HepG2 (cell line): ENCODE measurements around the gene LRRC3. TPM values are rescaled to one million over a fixed set of nuclear protein-coding genes. Genes with fewer than 3 reads are reported as not detected.
A peak's percentile ranks its signal among the peaks of the same experiment; 100 is the strongest.

Experiments used
- AHDC1 ChIP-seq: sonication (generic); formaldehyde crosslinking; IDR thresholded peaks from 2 replicates; pipeline ENCODE4 v1.5.1; 2020; ENCODE audit warnings: mild to moderate bottlenecking, missing genetic modification reagents, borderline replicate concordance
- ATRX ChIP-seq: sonication (generic); formaldehyde crosslinking; IDR thresholded peaks from 2 replicates; pipeline ENCODE4 v1.4.0; 2020; ENCODE audit warnings: missing genetic modification reagents, borderline replicate concordance
- CCAR2 ChIP-seq: fragments of 200-400 bp; formaldehyde crosslinking; optimal IDR thresholded peaks from 2 replicates; pipeline ENCODE3; 2018; ENCODE audit warnings: low read depth, mild to moderate bottlenecking, low read length, moderate library complexity
- DDIT3 ChIP-seq: sonication (generic); formaldehyde crosslinking; IDR thresholded peaks from 2 replicates; pipeline ENCODE4 v1.4.0; 2020; ENCODE audit warnings: mild to moderate bottlenecking, missing genetic modification reagents
- MEIS2 ChIP-seq: sonication (generic); formaldehyde crosslinking; IDR thresholded peaks from 2 replicates; pipeline ENCODE4 v1.9.0; 2021; ENCODE audit warnings: mild to moderate bottlenecking, missing genetic modification reagents
- STAG1 ChIP-seq: sonication (generic); formaldehyde crosslinking; IDR thresholded peaks from 2 replicates; pipeline ENCODE4 v1.4.0; 2020; ENCODE audit warnings: missing genetic modification reagents
- ZBTB10 ChIP-seq: sonication (generic); formaldehyde crosslinking; IDR thresholded peaks from 2 replicates; pipeline ENCODE4 v1.4.0; 2020; ENCODE audit warnings: missing genetic modification reagents, borderline replicate concordance
- ZNF121 ChIP-seq: sonication (generic); formaldehyde crosslinking; IDR thresholded peaks from 2 replicates; pipeline ENCODE4 v1.5.0; 2020; ENCODE audit warnings: mild to moderate bottlenecking, missing genetic modification reagents
- ZNF543 ChIP-seq: sonication (generic); formaldehyde crosslinking; IDR thresholded peaks from 2 replicates; pipeline ENCODE4 v1.4.0; 2020; ENCODE audit warnings: mild to moderate bottlenecking, missing genetic modification reagents
- polyA plus RNA-seq, 8 experiments: library from polyadenylated mRNA; depleted of rRNA in 3 of 8; stranded (reverse) in 7 of 8; unstranded in 1 of 8; fragments of >200 nt; fragmentation: Illumina TruSeq in 4 of 8; extraction: Trizol in 4 of 8; gene quantifications; 2 replicates each; pipeline versions ENCODE4 v1.2.1 to v1.2.3, GENCODE V29; 2011 to 2016; ENCODE audit warnings: low read depth in 4 of 8, missing spikeins in 1 of 8, mixed read lengths in 1 of 8; ENCODE audit not compliant: insufficient read depth in 1 of 8
- total RNA-seq, 5 experiments: library from RNA; depleted of rRNA; stranded (reverse); fragments of >200 nt; fragmentation: Illumina TruSeq; extraction: Trizol; gene quantifications; 2 replicates each; pipeline ENCODE4 v1.2.3, GENCODE V29; 2016; ENCODE audit warnings: low read depth in 1 of 5
- TF ChIP-seq, protein P1 (sequence below): sonication (generic); formaldehyde crosslinking; IDR thresholded peaks from 2 replicates; pipeline ENCODE4 v1.8.1; 2023; ENCODE audit warnings: missing genetic modification reagents, inconsistent platforms, borderline replicate concordance
- TF ChIP-seq, protein P2 (sequence below): fragments of 450-650 bp; IDR thresholded peaks from 2 replicates; pipeline ENCODE4 v1.6.1; 2016

Gene LRRC3
- total and polyA plus RNA-seq, 2 of the 13 experiments (the other 11 are each of a cell fraction or from before 2014, with no cell fraction given): 4.8 to 16.5 TPM

- TF ChIP-seq AHDC1 (CRISPR knock-in tag) (no peak), STAG1 (CRISPR knock-in tag) (no peak), ATRX (CRISPR knock-in tag) (no peak), DDIT3 (CRISPR knock-in tag) (no peak), CCAR2 (no peak), ZNF121 (CRISPR knock-in tag) (no peak), ZBTB10 (CRISPR knock-in tag) (0 out of 2 replicates have a peak, but pooled peaks have one; percentile 20), ZNF543 (no peak), MEIS2 (CRISPR knock-in tag) (peak; percentile 59; the same call in 1 of the 2 replicates)
- TF ChIP-seq, protein P1, sequence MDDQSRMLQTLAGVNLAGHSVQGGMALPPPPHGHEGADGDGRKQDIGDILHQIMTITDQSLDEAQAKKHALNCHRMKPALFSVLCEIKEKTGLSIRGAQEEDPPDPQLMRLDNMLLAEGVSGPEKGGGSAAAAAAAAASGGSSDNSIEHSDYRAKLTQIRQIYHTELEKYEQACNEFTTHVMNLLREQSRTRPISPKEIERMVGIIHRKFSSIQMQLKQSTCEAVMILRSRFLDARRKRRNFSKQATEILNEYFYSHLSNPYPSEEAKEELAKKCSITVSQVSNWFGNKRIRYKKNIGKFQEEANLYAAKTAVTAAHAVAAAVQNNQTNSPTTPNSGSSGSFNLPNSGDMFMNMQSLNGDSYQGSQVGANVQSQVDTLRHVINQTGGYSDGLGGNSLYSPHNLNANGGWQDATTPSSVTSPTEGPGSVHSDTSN: no peak
- TF ChIP-seq, protein P2, sequence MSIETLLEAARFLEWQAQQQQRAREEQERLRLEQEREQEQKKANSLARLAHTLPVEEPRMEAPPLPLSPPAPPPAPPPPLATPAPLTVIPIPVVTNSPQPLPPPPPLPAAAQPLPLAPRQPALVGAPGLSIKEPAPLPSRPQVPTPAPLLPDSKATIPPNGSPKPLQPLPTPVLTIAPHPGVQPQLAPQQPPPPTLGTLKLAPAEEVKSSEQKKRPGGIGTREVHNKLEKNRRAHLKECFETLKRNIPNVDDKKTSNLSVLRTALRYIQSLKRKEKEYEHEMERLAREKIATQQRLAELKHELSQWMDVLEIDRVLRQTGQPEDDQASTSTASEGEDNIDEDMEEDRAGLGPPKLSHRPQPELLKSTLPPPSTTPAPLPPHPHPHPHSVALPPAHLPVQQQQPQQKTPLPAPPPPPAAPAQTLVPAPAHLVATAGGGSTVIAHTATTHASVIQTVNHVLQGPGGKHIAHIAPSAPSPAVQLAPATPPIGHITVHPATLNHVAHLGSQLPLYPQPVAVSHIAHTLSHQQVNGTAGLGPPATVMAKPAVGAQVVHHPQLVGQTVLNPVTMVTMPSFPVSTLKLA: peak; percentile 83
Measured at GRCh38 chr21:44442266-44443125, 12.8 kb upstream of the LRRC3 start (continued).
